ENCODE measurements around the gene DEPDC7. TPM values are rescaled to one million over a fixed set of nuclear protein-coding genes. Genes with fewer than 3 reads are reported as not detected.

The DEPDC7 gene
- total RNA-seq, 2 donors from 2014 or later, result 1.1 TPM; not detected in 1

DNA sequence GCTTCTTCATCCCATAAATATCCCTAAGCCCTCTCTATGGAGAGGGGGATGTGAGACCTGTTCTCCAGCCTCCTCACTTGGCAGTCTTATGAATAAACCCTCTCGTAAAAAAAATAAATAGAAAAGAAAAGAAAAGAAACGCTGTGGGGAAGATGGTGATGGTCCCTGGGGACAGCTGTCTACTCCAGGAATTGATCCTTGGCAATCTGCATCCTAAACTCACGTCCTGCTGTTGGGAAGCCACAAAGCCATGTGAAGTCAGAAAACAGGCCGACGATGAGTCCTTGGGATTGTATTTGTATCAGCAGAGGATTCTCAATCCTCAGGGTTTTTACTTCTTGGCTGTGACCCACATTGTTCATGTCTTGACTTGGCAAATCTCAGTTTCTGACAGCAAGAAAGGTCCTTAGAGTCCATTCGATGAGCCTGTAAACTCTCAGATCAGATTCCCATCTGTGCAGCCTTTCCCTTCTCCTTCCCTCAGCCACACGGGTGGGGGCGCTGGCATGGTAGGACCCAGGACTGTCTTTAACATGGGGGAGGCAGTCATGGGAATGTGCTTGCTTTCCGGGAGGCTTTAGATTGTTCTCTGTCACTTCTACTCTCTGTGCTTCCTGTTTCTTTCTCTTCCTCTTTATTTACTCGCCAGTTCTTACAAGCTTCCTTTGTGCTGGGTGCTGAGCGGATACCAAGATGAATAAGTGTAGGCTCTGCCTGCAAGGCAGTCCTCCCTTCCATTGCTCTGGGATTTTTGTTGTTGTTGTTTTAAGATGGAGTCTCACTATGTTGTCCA lies 48.6 kb downstream of the DEPDC7 start:
- Histone ChIP-seq H3K9me3 (no peaks in the 10 kb centered on the region), H3K36me3 (peaks cover 30% of the 10 kb centered on the region), H3K27ac (no peak overlapping the region), H3K4me3 (no peak overlapping the region), H3K27me3 (replicated peaks; ENCODE audit: insufficient read depth) (no peaks in the 10 kb centered on the region), H3K4me1 (ENCODE audit: control insufficient read depth in 1 of 2, low read depth in 2 of 2) (no peaks in the 10 kb centered on the region)
- TF ChIP-seq, protein P1, sequence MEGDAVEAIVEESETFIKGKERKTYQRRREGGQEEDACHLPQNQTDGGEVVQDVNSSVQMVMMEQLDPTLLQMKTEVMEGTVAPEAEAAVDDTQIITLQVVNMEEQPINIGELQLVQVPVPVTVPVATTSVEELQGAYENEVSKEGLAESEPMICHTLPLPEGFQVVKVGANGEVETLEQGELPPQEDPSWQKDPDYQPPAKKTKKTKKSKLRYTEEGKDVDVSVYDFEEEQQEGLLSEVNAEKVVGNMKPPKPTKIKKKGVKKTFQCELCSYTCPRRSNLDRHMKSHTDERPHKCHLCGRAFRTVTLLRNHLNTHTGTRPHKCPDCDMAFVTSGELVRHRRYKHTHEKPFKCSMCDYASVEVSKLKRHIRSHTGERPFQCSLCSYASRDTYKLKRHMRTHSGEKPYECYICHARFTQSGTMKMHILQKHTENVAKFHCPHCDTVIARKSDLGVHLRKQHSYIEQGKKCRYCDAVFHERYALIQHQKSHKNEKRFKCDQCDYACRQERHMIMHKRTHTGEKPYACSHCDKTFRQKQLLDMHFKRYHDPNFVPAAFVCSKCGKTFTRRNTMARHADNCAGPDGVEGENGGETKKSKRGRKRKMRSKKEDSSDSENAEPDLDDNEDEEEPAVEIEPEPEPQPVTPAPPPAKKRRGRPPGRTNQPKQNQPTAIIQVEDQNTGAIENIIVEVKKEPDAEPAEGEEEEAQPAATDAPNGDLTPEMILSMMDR (IDR thresholded peaks at IDR 0.05), result no peak
- DNase-seq (ENCODE audit: low spot score), result no peak
- ATAC-seq (ENCODE audit: insufficient number of reproducible peaks, low FRiP score, low read depth), result no peak

DNA sequence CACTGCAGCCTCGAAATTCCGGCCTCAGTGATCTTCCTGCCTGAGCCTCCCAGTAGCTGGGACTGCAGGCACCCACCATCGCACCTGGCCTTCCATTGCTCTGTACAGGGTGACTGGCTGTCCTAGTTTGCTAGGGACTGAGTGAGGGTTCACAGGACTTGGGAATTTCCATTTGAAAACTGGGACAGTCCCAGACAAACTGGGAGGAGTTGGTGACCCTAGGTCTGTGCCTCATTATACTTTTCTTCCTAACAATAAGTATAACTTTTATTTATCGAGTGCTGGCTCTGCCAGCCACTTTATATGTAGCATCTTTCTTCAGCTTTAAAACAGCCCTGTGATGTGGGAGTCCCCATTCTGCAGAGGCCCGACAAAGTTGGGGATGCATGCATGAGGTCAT lies 49.2 kb downstream of the DEPDC7 start:
- no peak overlapping the region for H3K27ac ChIP-seq
- no peaks in the 10 kb centered on the region for H3K27me3 ChIP-seq (replicated peaks; ENCODE audit: insufficient read depth)
- H3K4me3 ChIP-seq, result no peak overlapping the region
- DNase-seq (ENCODE audit: low spot score) (no peak), ATAC-seq (ENCODE audit: insufficient number of reproducible peaks, low FRiP score, low read depth) (no peak)
- H3K9me3 ChIP-seq, result no peaks in the 10 kb centered on the region
- H3K36me3 ChIP-seq, result peaks cover 30% of the 10 kb centered on the region
- TF ChIP-seq, protein P1 (IDR thresholded peaks at IDR 0.05), result no peak
- no peaks in the 10 kb centered on the region for H3K4me1 ChIP-seq (ENCODE audit: control insufficient read depth in 1 of 2, low read depth in 2 of 2)

DNA sequence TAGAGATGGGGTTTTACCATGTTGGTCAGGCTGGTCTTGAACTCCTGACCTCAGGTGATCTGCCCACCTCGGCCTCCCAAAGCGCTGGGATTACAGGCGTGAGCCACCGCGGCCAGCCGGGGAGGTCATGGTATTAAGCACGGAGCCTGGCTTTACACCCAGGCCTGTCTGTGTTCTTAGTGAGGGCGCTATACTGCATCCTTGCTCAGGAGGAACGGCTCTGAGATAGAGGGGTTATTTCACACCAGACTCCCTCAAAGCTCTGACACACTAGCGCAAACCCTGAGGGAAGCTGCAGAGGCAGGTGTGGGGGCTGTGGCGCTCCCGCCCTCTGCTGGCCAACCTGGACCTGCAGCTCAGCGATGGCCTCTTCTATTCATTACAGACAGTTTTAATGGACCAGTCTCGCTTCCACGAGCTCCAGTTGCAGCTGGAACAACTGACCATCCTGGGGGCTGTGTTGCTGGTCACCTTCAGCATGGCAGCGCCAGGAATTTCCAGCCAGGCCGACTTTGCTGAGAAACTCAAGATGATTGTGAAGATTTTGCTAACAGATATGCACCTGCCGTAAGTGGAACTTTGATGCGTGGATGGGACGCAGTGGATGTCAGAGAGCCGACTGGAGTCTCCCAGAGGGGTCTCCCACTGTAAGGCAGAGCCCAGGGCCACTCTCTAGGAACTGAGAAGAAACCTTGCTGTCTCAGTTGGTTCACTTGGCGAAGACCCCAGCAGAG lies 49.9 kb downstream of the DEPDC7 start:
- Histone ChIP-seq H3K4me1 (ENCODE audit: control insufficient read depth in 1 of 2, low read depth in 2 of 2) (no peaks in the 10 kb centered on the region), H3K27ac (no peak overlapping the region), H3K27me3 (replicated peaks; ENCODE audit: insufficient read depth) (no peaks in the 10 kb centered on the region), H3K9me3 (no peaks in the 10 kb centered on the region), H3K36me3 (peaks cover 27% of the 10 kb centered on the region), H3K4me3 (no peak overlapping the region)
- TF ChIP-seq, protein P1 (IDR thresholded peaks at IDR 0.05), result peak; percentile 71
- no peak for ATAC-seq (ENCODE audit: insufficient number of reproducible peaks, low FRiP score, low read depth)
- DNase-seq (ENCODE audit: low spot score), result no peak

DNA sequence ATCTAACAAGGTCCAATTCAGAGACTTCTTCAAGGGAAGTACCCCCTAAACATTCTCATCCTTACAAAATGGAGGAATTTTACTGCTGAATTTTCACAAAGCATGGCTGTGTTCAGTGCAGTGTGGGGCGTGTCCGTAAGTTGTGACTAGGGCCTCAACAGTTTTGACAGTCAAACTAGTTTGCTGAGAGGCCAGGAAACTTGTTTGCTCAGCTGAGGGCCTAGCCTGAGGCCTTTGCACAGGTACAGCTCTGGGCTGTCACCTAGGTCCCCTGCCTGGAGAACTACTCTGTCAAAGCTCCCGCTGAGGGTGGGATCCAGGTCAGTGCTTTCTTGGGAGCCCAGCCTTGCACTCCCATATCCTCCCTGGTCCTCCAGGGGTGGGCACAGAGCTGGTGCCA lies 51.6 kb downstream of the DEPDC7 start:
- H3K27ac ChIP-seq, result no peak overlapping the region
- H3K4me1 ChIP-seq (ENCODE audit: control insufficient read depth in 1 of 2, low read depth in 2 of 2), result no peaks in the 10 kb centered on the region
- no peaks in the 10 kb centered on the region for H3K9me3 ChIP-seq
- ATAC-seq (ENCODE audit: insufficient number of reproducible peaks, low FRiP score, low read depth), result no peak
- H3K4me3 ChIP-seq, result no peak overlapping the region
- no peaks in the 10 kb centered on the region for H3K27me3 ChIP-seq (replicated peaks; ENCODE audit: insufficient read depth)
- TF ChIP-seq, protein P1 (IDR thresholded peaks at IDR 0.05), result no peak
- H3K36me3 ChIP-seq, result peaks cover 37% of the 10 kb centered on the region
- DNase-seq (ENCODE audit: low spot score), result no peak

DNA sequence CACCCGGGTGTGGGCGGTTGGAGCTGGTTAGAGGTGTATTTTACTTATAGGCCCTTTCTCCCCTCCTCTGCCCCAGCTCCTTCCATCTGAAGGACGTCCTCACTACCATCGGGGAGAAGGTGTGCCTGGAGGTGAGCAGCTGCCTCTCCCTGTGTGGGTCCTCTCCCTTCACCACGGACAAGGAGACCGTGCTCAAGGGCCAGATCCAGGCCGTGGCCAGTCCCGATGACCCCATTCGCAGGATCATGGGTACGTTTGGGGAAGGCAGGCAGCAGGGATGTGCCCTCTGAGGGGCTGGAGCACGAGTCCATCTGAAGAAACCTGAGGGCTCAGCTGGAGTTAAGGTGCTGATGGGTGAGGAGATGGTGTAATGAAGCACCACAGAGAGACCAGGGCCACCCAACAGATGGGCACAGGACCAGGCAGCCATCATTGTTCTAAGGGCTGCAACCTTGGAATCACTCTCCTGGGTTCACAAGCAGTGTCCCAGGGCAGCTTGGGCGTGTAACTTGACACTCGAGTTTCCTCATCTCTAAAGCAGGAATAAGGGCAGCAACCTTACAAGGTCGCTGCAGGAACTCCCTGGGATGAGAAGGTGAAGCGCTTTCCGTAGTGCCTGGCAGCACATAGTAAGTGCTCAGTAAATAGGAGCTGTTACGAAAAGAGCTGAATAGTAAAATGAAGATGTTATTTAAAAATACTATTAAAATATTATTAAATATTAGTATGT lies 53.1 kb downstream of the DEPDC7 start:
- H3K27ac ChIP-seq, result no peak overlapping the region
- no peaks in the 10 kb centered on the region for H3K9me3 ChIP-seq
- H3K27me3 ChIP-seq (replicated peaks; ENCODE audit: insufficient read depth), result no peaks in the 10 kb centered on the region
- no peaks in the 10 kb centered on the region for H3K4me1 ChIP-seq (ENCODE audit: control insufficient read depth in 1 of 2, low read depth in 2 of 2)
- DNase-seq (ENCODE audit: low spot score) (no peak), ATAC-seq (ENCODE audit: insufficient number of reproducible peaks, low FRiP score, low read depth) (no peak)
- H3K4me3 ChIP-seq, result no peak overlapping the region
- TF ChIP-seq, protein P1 (IDR thresholded peaks at IDR 0.05), result no peak
- H3K36me3 ChIP-seq, result peaks cover 44% of the 10 kb centered on the region
